IPS-15b (cell line): ENCODE measurements around the gene GPX4.

Source experiments
- H3K27me3 ChIP-seq: one replicate; pipeline ENCODE4 v1.6.1; 2013; ENCODE audit warnings: low read length; ENCODE audit not compliant: control insufficient read depth, insufficient read depth
- H3K36me3 ChIP-seq: one replicate; pipeline ENCODE4 v1.6.1; 2013; ENCODE audit warnings: low read length; ENCODE audit not compliant: control insufficient read depth, insufficient read depth
- H3K4me1 ChIP-seq: one replicate; pipeline ENCODE4 v1.6.1; 2013; ENCODE audit warnings: mild to moderate bottlenecking, low read length; ENCODE audit not compliant: control insufficient read depth, insufficient read depth
- H3K4me3 ChIP-seq: one replicate; pipeline ENCODE4 v1.5.1; 2013; ENCODE audit warnings: low read depth, low read length
- H3K9ac ChIP-seq: one replicate; pipeline ENCODE4 v1.6.1; 2013; ENCODE audit warnings: low read depth, mild to moderate bottlenecking, low read length
- H3K9me3 ChIP-seq: one replicate; pipeline ENCODE4 v1.6.1; 2013; ENCODE audit warnings: mild to moderate bottlenecking, low read length; ENCODE audit not compliant: control insufficient read depth, insufficient read depth

The GPX4 gene, protein sequence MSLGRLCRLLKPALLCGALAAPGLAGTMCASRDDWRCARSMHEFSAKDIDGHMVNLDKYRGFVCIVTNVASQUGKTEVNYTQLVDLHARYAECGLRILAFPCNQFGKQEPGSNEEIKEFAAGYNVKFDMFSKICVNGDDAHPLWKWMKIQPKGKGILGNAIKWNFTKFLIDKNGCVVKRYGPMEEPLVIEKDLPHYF

DNA sequence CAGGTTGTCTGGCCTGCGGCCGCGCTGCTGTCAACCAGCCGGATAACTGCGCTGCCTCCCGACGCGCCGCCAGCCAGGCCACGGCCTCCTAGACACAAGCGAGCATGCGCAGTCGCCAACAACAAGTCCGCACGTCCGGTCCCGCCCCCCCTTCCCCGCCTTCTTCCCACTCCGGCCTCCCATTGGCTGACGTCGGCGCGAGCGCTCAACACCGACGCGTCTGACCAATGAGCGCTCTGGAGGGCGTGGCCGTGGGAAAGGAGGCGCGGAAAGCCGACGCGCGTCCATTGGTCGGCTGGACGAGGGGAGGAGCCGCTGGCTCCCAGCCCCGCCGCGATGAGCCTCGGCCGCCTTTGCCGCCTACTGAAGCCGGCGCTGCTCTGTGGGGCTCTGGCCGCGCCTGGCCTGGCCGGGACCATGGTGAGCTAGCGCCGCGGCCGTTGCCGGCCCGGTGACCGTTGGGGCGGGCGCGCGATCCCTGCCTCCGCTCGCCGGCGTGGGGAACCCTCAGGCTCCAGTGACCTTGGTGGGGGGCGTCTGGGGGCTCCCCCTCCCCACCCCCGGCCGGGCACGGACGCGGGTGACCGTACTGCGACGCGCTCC is at the start of gene GPX4:
GPX4 (plus strand) TSS at position 287 of the 603 bp plus-strand sequence; CDS start at position 337, 50 bp downstream.
- peaks cover 26% of the 10 kb centered on the region for H3K36me3 ChIP-seq
- no peaks in the 10 kb centered on the region for H3K27me3 ChIP-seq
- peaks cover 2% of the 10 kb centered on the region for H3K4me1 ChIP-seq
- no peaks in the 10 kb centered on the region for H3K9me3 ChIP-seq
- H3K4me3 ChIP-seq, result peak within 1 kb of the TSS; percentile 75
- H3K9ac ChIP-seq, result peak within 1 kb of the TSS; percentile 79

DNA sequence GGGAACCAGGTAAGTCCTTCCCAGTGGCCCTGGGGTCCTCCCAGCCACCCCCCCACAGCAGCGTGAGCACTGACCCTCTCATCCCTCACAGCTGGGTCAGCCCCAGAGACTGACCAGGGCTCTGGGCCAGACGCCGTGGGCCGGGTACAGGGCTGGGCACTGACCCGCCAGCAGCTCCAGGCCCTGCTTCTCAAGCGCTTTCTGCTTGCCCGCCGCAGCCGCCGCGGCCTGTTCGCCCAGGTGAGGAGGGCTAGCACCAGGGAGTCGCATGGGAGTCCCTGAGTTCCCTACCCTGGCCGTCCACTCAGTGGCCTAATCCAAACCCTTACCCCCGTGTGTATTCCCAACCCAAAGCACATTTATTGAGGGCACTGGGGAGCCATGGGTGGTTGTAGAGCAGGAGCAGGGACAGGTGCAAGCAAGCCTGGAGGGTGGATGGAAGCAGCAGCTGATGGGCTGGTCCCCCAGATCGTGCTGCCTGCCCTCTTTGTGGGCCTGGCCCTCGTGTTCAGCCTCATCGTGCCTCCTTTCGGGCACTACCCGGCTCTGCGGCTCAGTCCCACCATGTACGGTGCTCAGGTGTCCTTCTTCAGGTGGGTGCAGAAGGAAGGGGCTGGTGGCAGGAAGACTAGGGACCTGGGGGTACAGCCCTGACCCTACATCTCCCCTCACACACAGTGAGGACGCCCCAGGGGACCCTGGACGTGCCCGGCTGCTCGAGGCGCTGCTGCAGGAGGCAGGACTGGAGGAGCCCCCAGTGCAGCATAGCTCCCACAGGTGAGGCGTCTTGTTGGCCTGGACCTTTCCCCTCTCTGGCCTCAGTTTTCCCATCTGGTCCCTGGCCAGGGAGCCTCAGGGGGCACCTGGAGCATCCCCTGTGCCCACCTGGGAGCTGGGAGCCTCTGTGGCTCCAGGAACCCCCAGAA is 49.4 kb upstream of the GPX4 start:
- Histone ChIP-seq H3K36me3 (peaks cover 21% of the 10 kb centered on the region), H3K4me3 (no peak overlapping the region), H3K4me1 (no peaks in the 10 kb centered on the region), H3K9me3 (no peaks in the 10 kb centered on the region), H3K27me3 (no peaks in the 10 kb centered on the region), H3K9ac (no peak overlapping the region)

DNA sequence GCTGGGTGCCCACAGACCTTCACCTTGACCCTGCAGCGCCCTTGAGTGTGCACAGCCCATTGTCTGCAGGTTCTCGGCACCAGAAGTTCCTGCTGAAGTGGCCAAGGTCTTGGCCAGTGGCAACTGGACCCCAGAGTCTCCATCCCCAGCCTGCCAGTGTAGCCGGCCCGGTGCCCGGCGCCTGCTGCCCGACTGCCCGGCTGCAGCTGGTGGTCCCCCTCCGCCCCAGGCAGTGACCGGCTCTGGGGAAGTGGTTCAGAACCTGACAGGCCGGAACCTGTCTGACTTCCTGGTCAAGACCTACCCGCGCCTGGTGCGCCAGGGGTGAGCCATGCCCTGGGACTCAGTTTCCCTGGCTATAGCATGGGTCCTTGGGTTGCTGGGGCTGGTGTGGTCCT is 48.8 kb upstream of the GPX4 start:
- no peaks in the 10 kb centered on the region for H3K4me1 ChIP-seq
- H3K9ac ChIP-seq, result no peak overlapping the region
- H3K4me3 ChIP-seq, result no peak overlapping the region
- peaks cover 21% of the 10 kb centered on the region for H3K36me3 ChIP-seq
- no peaks in the 10 kb centered on the region for H3K9me3 ChIP-seq
- no peaks in the 10 kb centered on the region for H3K27me3 ChIP-seq

DNA sequence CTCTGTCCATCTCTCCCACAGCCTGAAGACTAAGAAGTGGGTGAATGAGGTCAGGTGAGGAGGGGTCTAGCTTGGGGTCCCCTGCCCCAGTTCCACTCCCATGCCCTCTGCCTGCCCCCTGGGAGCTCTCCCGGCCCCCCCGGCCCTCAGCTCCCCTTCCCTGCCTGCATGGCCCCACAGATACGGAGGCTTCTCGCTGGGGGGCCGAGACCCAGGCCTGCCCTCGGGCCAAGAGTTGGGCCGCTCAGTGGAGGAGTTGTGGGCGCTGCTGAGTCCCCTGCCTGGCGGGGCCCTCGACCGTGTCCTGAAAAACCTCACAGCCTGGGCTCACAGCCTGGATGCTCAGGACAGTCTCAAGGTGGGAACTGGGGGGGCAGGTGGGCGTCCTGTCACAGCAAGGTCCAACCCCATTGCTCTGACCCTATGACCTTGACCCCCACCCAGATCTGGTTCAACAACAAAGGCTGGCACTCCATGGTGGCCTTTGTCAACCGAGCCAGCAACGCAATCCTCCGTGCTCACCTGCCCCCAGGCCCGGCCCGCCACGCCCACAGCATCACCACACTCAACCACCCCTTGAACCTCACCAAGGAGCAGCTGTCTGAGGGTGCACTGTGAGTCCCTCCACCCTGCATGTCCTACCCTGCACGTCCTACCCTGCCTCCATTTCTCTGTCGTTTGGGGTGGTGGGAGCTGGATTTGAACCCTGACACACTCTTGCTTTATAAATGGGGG is 47.7 kb upstream of the GPX4 start:
- H3K9ac ChIP-seq, result no peak overlapping the region
- H3K9me3 ChIP-seq, result no peaks in the 10 kb centered on the region
- no peaks in the 10 kb centered on the region for H3K27me3 ChIP-seq
- peaks cover 21% of the 10 kb centered on the region for H3K36me3 ChIP-seq
- H3K4me3 ChIP-seq, result no peak overlapping the region
- no peaks in the 10 kb centered on the region for H3K4me1 ChIP-seq

DNA sequence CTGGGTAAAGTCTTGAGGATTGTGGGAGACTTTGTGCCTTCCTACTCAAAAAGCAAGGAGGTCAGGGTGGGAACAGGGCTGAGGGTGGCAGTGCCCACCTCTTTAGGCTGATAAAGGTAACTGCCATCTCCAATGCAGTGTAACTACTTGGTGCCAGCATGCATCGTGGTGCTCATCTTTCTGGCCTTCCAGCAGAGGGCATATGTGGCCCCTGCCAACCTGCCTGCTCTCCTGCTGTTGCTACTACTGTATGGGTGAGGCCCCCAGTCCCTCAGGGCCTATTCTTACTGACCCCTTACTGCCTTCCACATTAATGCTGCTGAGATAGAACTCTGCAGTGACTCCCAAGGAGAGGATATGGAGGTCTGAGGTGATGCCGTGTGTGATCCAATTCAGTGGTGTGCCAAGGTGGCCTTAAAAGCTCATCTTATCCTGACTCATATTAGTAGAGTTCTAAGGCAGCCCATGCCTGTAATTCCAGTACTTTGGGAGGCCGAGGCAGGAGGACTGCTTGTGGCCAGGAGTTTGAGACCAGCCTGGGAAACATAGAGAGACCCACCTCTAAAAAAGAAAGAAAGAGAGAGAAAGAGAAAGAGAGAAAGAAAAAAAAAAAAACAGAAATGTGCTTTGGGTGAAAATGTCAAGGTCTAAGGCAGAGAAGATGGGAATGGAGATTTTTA is 46.5 kb upstream of the GPX4 start:
- H3K9ac ChIP-seq, result no peak overlapping the region
- H3K4me1 ChIP-seq, result no peaks in the 10 kb centered on the region
- peaks cover 24% of the 10 kb centered on the region for H3K36me3 ChIP-seq
- no peaks in the 10 kb centered on the region for H3K27me3 ChIP-seq
- no peaks in the 10 kb centered on the region for H3K9me3 ChIP-seq
- no peak overlapping the region for H3K4me3 ChIP-seq

DNA sequence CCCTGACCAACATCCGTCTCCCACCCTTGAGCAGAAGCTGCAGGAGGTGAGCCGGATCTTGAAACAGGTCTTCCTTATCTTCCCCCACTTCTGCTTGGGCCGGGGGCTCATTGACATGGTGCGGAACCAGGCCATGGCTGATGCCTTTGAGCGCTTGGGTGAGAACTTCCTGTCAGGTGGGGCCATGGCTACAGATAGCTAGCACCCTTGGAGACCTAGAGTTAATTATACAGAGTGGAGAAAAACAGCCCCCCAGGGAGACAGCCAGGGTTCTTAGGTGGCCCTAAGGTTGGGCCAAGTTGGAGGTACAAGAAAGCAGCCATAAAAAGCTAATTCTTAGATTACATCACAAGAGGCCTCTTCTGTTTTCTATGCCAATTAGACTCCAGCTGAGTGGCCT is 45.7 kb upstream of the GPX4 start:
- no peak overlapping the region for H3K4me3 ChIP-seq
- H3K9ac ChIP-seq, result no peak overlapping the region
- H3K9me3 ChIP-seq, result no peaks in the 10 kb centered on the region
- H3K27me3 ChIP-seq, result no peaks in the 10 kb centered on the region
- no peaks in the 10 kb centered on the region for H3K4me1 ChIP-seq
- H3K36me3 ChIP-seq, result peaks cover 20% of the 10 kb centered on the region

DNA sequence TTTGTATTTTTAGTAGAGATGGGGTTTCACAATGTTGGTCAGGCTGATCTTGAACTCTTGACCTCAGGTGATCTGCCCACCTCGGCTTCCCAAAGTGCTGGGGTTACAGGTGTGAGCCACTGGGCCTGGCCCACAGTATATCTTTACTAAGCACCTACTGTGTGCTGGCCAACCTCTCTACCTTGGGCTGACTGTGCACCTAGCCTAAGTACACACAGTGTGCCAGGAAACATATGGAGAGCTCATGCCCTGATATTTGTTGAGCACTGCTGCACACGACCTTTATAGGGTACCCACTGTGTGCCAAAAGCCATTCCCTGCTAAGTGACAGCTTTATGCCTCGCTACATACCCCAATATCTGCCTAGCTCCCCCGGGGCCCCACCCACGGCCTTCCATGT is 43.1 kb upstream of the GPX4 start:
- Histone ChIP-seq H3K4me1 (peaks cover 8% of the 10 kb centered on the region), H3K27me3 (peaks cover 3% of the 10 kb centered on the region), H3K36me3 (peaks cover 13% of the 10 kb centered on the region), H3K9ac (no peak overlapping the region), H3K4me3 (no peak overlapping the region), H3K9me3 (no peaks in the 10 kb centered on the region)

DNA sequence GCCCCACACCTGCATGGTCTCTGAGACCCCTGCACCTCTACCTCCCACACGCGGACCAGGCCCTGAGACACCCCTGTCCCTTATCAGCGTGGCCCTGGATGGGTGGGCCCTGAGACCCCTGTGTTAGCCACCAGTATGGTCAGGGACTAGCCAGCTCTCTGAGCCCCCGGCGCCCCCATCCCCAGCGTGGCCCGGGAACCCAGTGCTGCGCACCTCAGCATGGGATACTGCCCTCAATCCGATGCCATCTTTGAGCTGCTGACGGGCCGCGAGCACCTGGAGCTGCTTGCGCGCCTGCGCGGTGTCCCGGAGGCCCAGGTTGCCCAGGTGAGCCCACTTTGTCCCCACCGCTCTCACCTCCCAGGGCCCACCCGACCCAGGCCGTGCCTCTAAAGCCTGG is 41.8 kb upstream of the GPX4 start:
- H3K4me1 ChIP-seq, result peaks cover 8% of the 10 kb centered on the region
- H3K36me3 ChIP-seq, result peaks cover 8% of the 10 kb centered on the region
- H3K27me3 ChIP-seq, result peaks cover 3% of the 10 kb centered on the region
- peak overlapping the region; percentile 37 for H3K4me3 ChIP-seq
- H3K9ac ChIP-seq, result peak overlapping the region; percentile 47
- H3K9me3 ChIP-seq, result no peaks in the 10 kb centered on the region

DNA sequence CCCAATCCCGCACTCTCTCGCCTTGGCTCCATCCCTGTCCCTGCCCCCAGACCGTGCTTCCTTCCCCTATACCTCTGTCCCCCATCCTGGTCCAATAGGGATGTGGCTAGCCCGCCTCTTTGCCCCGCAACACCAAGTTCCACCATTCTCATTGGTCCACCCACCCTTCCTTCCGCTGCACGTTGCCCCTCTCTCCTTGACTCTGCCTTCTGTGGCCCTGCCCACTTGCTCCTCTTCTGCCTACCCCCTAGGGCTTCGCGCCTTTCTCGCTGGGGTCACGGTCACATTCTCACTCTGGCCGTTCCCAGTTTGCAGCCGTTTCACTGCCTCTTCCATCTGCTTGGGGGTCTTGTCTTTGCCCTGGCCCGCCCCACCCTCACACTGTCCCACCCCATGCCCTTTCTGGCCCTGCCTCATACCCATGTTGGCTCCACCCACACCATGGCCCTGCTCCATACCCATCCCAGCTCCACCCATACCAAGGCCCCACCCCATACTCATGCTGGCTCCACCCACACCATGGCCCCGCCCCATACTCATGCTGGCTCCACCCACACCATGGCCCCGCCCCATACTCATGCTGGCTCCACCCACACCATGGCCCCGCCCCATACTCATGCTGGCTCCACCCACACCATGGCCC is 41.3 kb upstream of the GPX4 start:
- peaks cover 8% of the 10 kb centered on the region for H3K36me3 ChIP-seq
- peaks cover 8% of the 10 kb centered on the region for H3K4me1 ChIP-seq
- H3K27me3 ChIP-seq, result peaks cover 3% of the 10 kb centered on the region
- no peaks in the 10 kb centered on the region for H3K9me3 ChIP-seq
- H3K9ac ChIP-seq, result peak overlapping the region; percentile 47
- H3K4me3 ChIP-seq, result peak overlapping the region; percentile 37

DNA sequence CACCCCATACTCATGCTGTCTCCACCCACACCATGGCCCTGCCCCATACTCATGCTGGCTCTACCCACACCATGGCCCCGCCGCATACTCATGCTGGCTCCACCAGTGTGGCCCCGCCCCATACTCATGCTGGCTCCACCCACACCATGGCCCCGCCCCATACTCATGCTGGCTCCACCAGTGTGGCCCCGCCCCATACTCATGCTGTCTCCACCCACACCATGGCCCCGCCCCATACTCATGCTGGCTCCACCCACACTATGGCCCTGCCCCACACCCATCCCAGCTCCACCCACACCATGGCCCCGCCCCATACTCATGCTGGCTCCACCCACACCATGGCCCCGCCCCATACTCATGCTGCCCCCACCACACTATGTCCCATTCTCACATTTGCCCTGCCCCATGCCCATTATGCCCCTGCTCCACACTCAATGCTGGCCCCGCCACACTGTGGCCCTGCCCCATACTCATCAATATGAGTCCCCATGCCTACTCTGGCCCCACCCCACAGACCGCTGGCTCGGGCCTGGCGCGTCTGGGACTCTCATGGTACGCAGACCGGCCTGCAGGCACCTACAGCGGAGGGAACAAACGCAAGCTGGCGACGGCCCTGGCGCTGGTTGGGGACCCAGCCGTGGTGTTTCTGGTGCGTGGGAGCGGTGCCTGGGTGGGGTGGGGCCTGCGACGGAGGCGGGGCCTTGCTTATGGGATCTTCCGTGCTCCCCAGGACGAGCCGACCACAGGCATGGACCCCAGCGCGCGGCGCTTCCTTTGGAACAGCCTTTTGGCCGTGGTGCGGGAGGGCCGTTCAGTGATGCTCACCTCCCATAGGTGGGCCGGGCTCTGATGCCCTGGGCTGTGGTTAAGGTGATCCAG is 40.5 kb upstream of the GPX4 start:
- no peaks in the 10 kb centered on the region for H3K9me3 ChIP-seq
- H3K4me1 ChIP-seq, result peaks cover 8% of the 10 kb centered on the region
- peak overlapping the region; percentile 52 for H3K4me3 ChIP-seq
- no peak overlapping the region for H3K9ac ChIP-seq
- H3K27me3 ChIP-seq, result peaks cover 3% of the 10 kb centered on the region
- peaks cover 8% of the 10 kb centered on the region for H3K36me3 ChIP-seq
